ENCODE results near the gene BLOC1S1. TPM values are rescaled to one million over a fixed set of nuclear protein-coding genes. Genes with fewer than 3 reads are reported as not detected.
"Not testable (repeated sequence)": the region's sequence is repeated elsewhere in the genome, so short reads cannot be mapped to it uniquely, and the experiment has no call there.

Gene BLOC1S1
- total RNA-seq, 1 experiment from 2014 or later, result 87.3 TPM

DNA sequence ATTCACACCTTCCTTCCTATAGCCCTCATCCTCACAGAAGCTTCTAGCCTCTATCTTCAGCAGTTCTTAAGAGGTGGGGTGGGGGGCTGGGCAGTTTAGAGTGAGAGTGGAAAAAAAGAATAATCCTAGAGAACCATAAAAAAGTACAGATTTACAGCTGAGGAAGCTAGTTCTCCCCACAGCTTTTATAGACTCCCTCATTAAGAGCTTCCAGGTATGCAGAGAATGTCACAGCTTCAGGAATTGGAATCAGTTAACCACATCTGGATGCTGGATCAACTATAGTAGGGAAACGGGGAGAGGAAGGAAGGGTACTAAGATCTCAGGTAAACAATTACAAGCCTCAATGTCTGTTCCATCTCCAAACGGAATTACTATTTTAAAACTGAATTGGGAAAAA is 39.4 kb downstream of the BLOC1S1 start:
- Histone ChIP-seq H3K27me3 (ENCODE audit: control insufficient read depth, insufficient read depth, low read length) (no peaks in the 10 kb centered on the region), H3K4me3 (ENCODE audit: low read depth in 2 of 2, low read length in 2 of 2) (no peak overlapping the region), H3K4me1 (ENCODE audit: control insufficient read depth, insufficient read depth, low read length) (no peaks in the 10 kb centered on the region), H3K36me3 (ENCODE audit: control insufficient read depth, insufficient read depth, low read length) (peaks cover 22% of the 10 kb centered on the region), H3K27ac (ENCODE audit: low read length) (no peak overlapping the region), H3K9me3 (ENCODE audit: control insufficient read depth, insufficient read depth, low read depth, low read length) (no peaks in the 10 kb centered on the region)
- no peak for DNase-seq (ENCODE audit: low read depth, low spot score)
- TF ChIP-seq TCF7L2 (IDR thresholded peaks at IDR 0.05; ENCODE audit: low read depth, low read length) (no peak), SIN3A (IDR thresholded peaks at IDR 0.05; ENCODE audit: borderline replicate concordance, insufficient read depth, low read depth, low read length) (no peak), POLR2AphosphoS5 (IDR thresholded peaks at IDR 0.05; ENCODE audit: low read depth, low read length) (no peak)
- TF ChIP-seq, protein P1, sequence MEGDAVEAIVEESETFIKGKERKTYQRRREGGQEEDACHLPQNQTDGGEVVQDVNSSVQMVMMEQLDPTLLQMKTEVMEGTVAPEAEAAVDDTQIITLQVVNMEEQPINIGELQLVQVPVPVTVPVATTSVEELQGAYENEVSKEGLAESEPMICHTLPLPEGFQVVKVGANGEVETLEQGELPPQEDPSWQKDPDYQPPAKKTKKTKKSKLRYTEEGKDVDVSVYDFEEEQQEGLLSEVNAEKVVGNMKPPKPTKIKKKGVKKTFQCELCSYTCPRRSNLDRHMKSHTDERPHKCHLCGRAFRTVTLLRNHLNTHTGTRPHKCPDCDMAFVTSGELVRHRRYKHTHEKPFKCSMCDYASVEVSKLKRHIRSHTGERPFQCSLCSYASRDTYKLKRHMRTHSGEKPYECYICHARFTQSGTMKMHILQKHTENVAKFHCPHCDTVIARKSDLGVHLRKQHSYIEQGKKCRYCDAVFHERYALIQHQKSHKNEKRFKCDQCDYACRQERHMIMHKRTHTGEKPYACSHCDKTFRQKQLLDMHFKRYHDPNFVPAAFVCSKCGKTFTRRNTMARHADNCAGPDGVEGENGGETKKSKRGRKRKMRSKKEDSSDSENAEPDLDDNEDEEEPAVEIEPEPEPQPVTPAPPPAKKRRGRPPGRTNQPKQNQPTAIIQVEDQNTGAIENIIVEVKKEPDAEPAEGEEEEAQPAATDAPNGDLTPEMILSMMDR (IDR thresholded peaks at IDR 0.05), result no peak
- TF ChIP-seq, protein P2, sequence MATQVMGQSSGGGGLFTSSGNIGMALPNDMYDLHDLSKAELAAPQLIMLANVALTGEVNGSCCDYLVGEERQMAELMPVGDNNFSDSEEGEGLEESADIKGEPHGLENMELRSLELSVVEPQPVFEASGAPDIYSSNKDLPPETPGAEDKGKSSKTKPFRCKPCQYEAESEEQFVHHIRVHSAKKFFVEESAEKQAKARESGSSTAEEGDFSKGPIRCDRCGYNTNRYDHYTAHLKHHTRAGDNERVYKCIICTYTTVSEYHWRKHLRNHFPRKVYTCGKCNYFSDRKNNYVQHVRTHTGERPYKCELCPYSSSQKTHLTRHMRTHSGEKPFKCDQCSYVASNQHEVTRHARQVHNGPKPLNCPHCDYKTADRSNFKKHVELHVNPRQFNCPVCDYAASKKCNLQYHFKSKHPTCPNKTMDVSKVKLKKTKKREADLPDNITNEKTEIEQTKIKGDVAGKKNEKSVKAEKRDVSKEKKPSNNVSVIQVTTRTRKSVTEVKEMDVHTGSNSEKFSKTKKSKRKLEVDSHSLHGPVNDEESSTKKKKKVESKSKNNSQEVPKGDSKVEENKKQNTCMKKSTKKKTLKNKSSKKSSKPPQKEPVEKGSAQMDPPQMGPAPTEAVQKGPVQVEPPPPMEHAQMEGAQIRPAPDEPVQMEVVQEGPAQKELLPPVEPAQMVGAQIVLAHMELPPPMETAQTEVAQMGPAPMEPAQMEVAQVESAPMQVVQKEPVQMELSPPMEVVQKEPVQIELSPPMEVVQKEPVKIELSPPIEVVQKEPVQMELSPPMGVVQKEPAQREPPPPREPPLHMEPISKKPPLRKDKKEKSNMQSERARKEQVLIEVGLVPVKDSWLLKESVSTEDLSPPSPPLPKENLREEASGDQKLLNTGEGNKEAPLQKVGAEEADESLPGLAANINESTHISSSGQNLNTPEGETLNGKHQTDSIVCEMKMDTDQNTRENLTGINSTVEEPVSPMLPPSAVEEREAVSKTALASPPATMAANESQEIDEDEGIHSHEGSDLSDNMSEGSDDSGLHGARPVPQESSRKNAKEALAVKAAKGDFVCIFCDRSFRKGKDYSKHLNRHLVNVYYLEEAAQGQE (IDR thresholded peaks at IDR 0.05; ENCODE audit: insufficient read depth in 1 of 2, low read depth in 2 of 2, low read length in 1 of 2), result no peak
- CTCF ChIA-PET, result no interaction called here
- POLR2A ChIA-PET, result no interaction called here
- in situ Hi-C loops (cut with HindIII; ENCODE audit: low pct_unique_long_range_greater_than_20kb, low sequenced_read_pairs) (no loop called here), intact Hi-C loops (cut with micrococcal nuclease; ENCODE audit: unreplicated experiment) (no loop called here)
- BruUV-seq (replicated peaks), result no TSS peak
- ATAC-seq, result no peak

DNA sequence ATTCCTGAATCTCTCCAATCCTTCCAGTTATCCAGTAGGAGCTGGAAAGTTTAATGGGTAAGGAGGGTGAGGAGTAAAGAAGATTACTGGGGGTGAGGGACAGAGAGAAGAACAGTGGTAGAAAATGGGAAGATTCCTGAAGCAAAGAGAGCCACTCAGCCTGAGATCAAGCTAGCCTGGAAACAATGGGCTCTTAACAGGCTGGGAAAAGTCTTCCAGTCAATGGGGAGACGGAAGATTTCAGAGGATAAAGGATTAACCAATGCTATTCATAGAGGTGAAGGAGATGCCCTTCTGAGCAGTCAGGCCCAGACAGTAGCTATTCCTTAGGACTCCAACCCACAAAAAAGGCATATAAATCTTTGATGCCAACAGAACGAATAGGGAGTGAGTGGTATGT is 41.9 kb downstream of the BLOC1S1 start:
- no peak overlapping the region for H3K4me3 ChIP-seq (ENCODE audit: low read depth in 2 of 2, low read length in 2 of 2)
- no peaks in the 10 kb centered on the region for H3K27me3 ChIP-seq (ENCODE audit: control insufficient read depth, insufficient read depth, low read length)
- no peaks in the 10 kb centered on the region for H3K9me3 ChIP-seq (ENCODE audit: control insufficient read depth, insufficient read depth, low read depth, low read length)
- intact Hi-C loops (cut with micrococcal nuclease; ENCODE audit: unreplicated experiment) (no loop called here), in situ Hi-C loops (cut with HindIII; ENCODE audit: low pct_unique_long_range_greater_than_20kb, low sequenced_read_pairs) (no loop called here)
- no peaks in the 10 kb centered on the region for H3K4me1 ChIP-seq (ENCODE audit: control insufficient read depth, insufficient read depth, low read length)
- H3K36me3 ChIP-seq (ENCODE audit: control insufficient read depth, insufficient read depth, low read length), result peaks cover 21% of the 10 kb centered on the region
- DNase-seq (ENCODE audit: low read depth, low spot score) (no peak), ATAC-seq (0 out of 2 replicates have a peak, but pooled peaks have one; percentile 47)
- BruUV-seq (replicated peaks), result no TSS peak
- no peak for TF ChIP-seq SIN3A (IDR thresholded peaks at IDR 0.05; ENCODE audit: borderline replicate concordance, insufficient read depth, low read depth, low read length)
- no peak for TF ChIP-seq POLR2AphosphoS5 (IDR thresholded peaks at IDR 0.05; ENCODE audit: low read depth, low read length)
- TF ChIP-seq TCF7L2 (IDR thresholded peaks at IDR 0.05; ENCODE audit: low read depth, low read length), result no peak
- TF ChIP-seq, protein P1 (IDR thresholded peaks at IDR 0.05), result no peak
- TF ChIP-seq, protein P2 (IDR thresholded peaks at IDR 0.05; ENCODE audit: insufficient read depth in 1 of 2, low read depth in 2 of 2, low read length in 1 of 2), result no peak
- CTCF ChIA-PET, result no interaction called here
- POLR2A ChIA-PET, result no interaction called here
- no peak overlapping the region for H3K27ac ChIP-seq (ENCODE audit: low read length)

DNA sequence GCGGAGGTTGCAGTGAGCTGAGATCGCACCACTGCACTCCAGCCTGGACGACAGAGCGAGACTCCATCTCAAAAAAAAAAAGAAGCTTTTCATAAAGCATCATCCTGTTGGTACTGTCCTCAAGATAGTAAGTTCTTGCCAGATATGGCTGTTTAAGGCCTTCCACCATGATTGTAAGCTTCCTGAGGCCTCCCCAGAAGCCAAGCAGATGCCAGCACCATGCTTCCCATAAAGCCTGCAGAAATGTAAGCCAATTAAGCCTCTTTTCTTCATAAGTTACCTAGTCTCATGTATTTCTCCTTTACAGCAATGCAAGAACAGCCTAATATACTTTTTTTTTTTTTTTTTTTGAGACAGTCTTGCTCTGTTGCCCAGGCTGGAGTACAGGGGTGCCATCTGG is 42.7 kb downstream of the BLOC1S1 start:
- ATAC-seq; H3K27me3 ChIP-seq (ENCODE audit: control insufficient read depth, insufficient read depth, low read length); CTCF ChIA-PET; BruUV-seq (replicated peaks); POLR2A ChIA-PET; DNase-seq (ENCODE audit: low read depth, low spot score); intact Hi-C loops (cut with micrococcal nuclease; ENCODE audit: unreplicated experiment); H3K4me1 ChIP-seq (ENCODE audit: control insufficient read depth, insufficient read depth, low read length); H3K4me3 ChIP-seq (ENCODE audit: low read depth in 2 of 2, low read length in 2 of 2); H3K27ac ChIP-seq (ENCODE audit: low read length); in situ Hi-C loops (cut with HindIII; ENCODE audit: low pct_unique_long_range_greater_than_20kb, low sequenced_read_pairs); H3K9me3 ChIP-seq (ENCODE audit: control insufficient read depth, insufficient read depth, low read depth, low read length): not testable (repeated sequence)
- H3K36me3 ChIP-seq (ENCODE audit: control insufficient read depth, insufficient read depth, low read length), result peaks cover 21% of the 10 kb centered on the region

All from Panc1 (cell line).